ENCODE results near the gene PPP2R5C.

Gene PPP2R5C

DNA sequence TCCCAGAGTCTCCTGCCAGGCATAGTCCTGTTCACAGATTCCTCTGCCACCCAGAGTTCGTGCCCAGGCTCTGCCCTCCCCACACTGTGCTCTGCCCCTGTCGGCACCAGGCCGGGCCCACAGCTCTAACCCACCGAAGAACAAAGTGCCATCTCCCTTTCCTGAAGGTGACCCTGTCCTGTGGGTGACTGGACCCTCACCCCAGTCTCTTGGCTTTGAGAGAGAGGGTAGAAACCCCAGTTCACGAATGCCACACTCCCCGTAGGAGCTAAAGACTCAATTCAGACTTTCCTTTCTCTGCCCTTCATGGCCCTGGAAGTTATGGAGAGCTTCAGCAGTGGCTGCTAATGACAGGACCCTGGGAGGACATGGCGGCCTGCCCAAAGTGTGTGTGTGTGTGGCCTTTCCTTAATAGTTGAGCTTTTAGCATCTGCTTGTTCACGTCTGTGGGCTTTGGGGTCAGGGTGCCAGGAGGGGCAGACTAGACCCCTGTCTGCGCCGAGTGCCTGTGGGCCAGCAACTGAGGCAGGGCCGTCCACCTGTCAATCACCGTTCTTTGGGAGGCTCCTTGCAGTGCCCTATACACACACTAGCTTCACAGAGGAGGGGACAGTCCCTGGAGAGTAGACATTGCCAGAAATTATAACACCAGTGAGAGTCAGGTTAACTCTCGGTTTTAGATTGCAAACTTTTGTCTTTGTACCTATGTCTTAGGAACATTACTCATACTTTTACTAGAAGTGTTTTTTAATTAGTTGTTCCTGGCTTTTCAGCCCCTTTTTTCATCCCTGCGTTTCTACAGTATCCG is 118.2 kb downstream of the PPP2R5C start:
- no peak overlapping the region for H3K4me3 ChIP-seq (replicated peaks; ENCODE audit: low read depth, low read length)

DNA sequence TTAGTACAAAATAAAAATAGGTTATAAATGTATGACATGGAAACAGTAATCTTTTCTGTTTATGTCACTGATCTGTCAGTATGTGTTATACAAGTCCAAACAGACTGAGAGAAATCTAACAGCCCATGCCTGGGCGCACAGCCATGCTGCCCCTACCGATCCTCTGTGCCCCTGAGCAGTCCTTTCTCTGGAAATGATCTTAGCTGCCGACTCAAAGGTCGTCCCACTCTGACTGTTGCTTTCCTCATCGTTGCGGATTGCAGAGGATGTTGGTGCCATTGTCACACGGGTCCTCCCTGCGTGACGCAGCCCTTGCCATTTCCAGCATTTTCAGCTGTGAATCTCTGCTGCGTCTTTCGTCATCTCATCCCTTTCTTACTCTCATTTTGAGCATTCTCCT is 119.9 kb downstream of the PPP2R5C start:
- no peak for DNase-seq (ENCODE audit: extremely low read depth, insufficient read length)
- TF ChIP-seq, protein P1, sequence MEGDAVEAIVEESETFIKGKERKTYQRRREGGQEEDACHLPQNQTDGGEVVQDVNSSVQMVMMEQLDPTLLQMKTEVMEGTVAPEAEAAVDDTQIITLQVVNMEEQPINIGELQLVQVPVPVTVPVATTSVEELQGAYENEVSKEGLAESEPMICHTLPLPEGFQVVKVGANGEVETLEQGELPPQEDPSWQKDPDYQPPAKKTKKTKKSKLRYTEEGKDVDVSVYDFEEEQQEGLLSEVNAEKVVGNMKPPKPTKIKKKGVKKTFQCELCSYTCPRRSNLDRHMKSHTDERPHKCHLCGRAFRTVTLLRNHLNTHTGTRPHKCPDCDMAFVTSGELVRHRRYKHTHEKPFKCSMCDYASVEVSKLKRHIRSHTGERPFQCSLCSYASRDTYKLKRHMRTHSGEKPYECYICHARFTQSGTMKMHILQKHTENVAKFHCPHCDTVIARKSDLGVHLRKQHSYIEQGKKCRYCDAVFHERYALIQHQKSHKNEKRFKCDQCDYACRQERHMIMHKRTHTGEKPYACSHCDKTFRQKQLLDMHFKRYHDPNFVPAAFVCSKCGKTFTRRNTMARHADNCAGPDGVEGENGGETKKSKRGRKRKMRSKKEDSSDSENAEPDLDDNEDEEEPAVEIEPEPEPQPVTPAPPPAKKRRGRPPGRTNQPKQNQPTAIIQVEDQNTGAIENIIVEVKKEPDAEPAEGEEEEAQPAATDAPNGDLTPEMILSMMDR (IDR thresholded peaks at IDR 0.05; ENCODE audit: insufficient read depth, low read length, poor library complexity, severe bottlenecking): no peak
- H3K27me3 ChIP-seq (replicated peaks; ENCODE audit: control insufficient read depth, insufficient read depth, low read length): no peaks in the 10 kb centered on the region
- H3K36me3 ChIP-seq (ENCODE audit: control insufficient read depth, insufficient read depth, low read length): peaks cover 32% of the 10 kb centered on the region
- H3K4me3 ChIP-seq (replicated peaks; ENCODE audit: low read depth, low read length): no peak overlapping the region

More for the DNA sequence above, 118.2 kb downstream of the PPP2R5C start:
- no peak for DNase-seq (ENCODE audit: extremely low read depth, insufficient read length)
- Histone ChIP-seq H3K36me3 (ENCODE audit: control insufficient read depth, insufficient read depth, low read length) (peaks cover 26% of the 10 kb centered on the region), H3K27me3 (replicated peaks; ENCODE audit: control insufficient read depth, insufficient read depth, low read length) (no peaks in the 10 kb centered on the region)
- TF ChIP-seq, protein P1 (IDR thresholded peaks at IDR 0.05; ENCODE audit: insufficient read depth, low read length, poor library complexity, severe bottlenecking): no peak

DNA sequence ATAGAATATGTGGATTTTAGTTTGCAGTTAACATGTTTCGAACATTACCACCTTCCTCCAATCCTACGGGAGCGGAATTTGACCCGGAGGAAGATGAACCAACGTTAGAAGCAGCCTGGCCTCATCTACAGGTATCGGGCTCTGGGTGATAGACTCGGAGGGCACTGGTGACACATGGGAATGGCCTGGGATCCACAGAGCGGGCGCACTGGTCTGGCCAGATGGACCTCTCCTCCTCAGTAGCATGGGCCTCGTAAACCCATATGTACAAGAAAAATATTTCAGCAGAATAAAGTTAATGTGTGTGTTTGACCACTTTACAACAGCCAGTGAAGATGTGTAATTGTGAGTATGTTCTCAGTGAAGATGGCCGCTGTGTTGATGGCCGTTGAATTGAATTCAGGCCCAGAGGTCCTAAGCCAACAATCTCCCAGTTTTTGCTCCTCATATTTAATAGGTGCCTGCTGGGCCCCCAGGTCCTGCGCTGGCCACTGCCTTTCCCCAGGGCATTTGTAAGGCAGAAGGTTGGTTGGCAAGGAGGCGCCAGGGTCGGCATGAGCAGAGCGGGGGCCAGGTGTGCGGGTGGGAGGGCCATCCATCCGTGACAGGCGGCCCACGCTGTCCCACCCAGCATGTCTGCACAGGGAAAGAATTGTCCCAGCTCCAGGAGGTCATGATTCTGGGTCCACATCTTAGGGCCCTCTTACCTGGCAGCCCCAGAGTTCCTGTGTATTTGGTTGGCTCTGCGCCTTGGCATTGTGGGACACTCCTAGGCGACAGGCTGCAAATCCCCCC is 120.8 kb downstream of the PPP2R5C start:
- Histone ChIP-seq H3K27me3 (replicated peaks; ENCODE audit: control insufficient read depth, insufficient read depth, low read length) (no peaks in the 10 kb centered on the region), H3K4me3 (replicated peaks; ENCODE audit: low read depth, low read length) (no peak overlapping the region), H3K36me3 (ENCODE audit: control insufficient read depth, insufficient read depth, low read length) (peaks cover 33% of the 10 kb centered on the region)
- TF ChIP-seq, protein P1 (IDR thresholded peaks at IDR 0.05; ENCODE audit: insufficient read depth, low read length, poor library complexity, severe bottlenecking): no peak
- no peak for DNase-seq (ENCODE audit: extremely low read depth, insufficient read length)

GRCh38 chr14:101884089-101884933 is 122.8 kb downstream of the PPP2R5C start:
- TF ChIP-seq, protein P1 (IDR thresholded peaks at IDR 0.05; ENCODE audit: insufficient read depth, low read length, poor library complexity, severe bottlenecking): no peak
- Histone ChIP-seq H3K4me3 (replicated peaks; ENCODE audit: low read depth, low read length) (no peak overlapping the region), H3K36me3 (ENCODE audit: control insufficient read depth, insufficient read depth, low read length) (peaks cover 35% of the 10 kb centered on the region), H3K27me3 (replicated peaks; ENCODE audit: control insufficient read depth, insufficient read depth, low read length) (no peaks in the 10 kb centered on the region)
- no peak for DNase-seq (ENCODE audit: extremely low read depth, insufficient read length)

DNA sequence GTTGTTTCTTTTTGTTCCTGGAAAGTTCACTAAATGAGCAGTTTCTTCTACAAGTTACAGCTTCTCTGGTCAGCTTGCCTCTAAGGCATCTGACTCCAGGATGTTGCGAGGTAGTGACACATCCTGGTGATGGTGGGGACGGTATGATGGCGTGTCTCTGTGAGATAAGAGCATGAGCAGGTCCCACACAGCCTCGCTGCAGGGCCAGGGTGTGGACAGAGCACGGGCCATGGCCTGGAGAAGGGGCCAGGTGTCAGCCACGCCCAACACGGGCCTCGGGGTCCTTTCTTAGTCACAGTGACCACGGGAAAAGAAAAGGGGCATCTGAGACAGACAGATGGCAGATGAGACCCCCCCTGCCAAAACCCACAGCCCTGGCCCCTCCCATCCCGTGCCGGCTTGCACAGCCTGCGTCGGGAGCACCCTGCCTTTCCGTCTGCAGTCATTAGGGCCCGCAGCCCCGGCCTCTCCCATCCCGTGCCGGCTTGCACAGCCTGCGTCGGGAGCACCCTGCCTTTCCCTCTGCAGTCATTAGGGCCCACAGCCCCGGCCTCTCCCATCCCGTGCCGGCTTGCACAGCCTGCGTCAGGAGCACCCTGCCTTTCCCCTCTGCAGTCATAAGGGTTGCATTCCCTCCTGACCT is 123.5 kb downstream of the PPP2R5C start:
- H3K4me3 ChIP-seq (replicated peaks; ENCODE audit: low read depth, low read length): no peak overlapping the region
- peaks cover 35% of the 10 kb centered on the region for H3K36me3 ChIP-seq (ENCODE audit: control insufficient read depth, insufficient read depth, low read length)
- no peaks in the 10 kb centered on the region for H3K27me3 ChIP-seq (replicated peaks; ENCODE audit: control insufficient read depth, insufficient read depth, low read length)
- TF ChIP-seq, protein P1 (IDR thresholded peaks at IDR 0.05; ENCODE audit: insufficient read depth, low read length, poor library complexity, severe bottlenecking): no peak
- no peak for DNase-seq (ENCODE audit: extremely low read depth, insufficient read length)
